GM23248 (cell line): ENCODE data around the gene RABL3. TPM values are rescaled to one million over a fixed set of nuclear protein-coding genes. Genes with fewer than 3 reads are reported as not detected.
"Not testable (repeated sequence)": the region's sequence is repeated elsewhere in the genome, so short reads cannot be mapped to it uniquely, and the experiment has no call there.

Experiments used
- DNase-seq: peaks from one replicate; pipeline ENCODE4 v3.0.0-alpha.2; 2015
- H2AFZ ChIP-seq: fragments of 200-600 bp; sonication (generic); 2 replicates; pipeline ENCODE4 v1.6.1; 2016; ENCODE audit warnings: antibody characterized with exemption
- H3F3A ChIP-seq: fragments of 200-600 bp; sonication (generic); 2 replicates; pipeline ENCODE4 v1.6.1; 2016; ENCODE audit warnings: mild to moderate bottlenecking, antibody characterized with exemption, mixed run types; ENCODE audit not compliant: insufficient read depth
- H3K27ac ChIP-seq: fragments of 200-600 bp; sonication (generic); 2 replicates; pipeline ENCODE4 v1.5.1; 2016; ENCODE audit warnings: mild to moderate bottlenecking
- H3K27me3 ChIP-seq: fragments of 200-600 bp; sonication (generic); replicated peaks from 2 replicates; pipeline ENCODE4 v1.6.1; 2016; ENCODE audit warnings: mild to moderate bottlenecking; ENCODE audit not compliant: insufficient read depth
- H3K36me3 ChIP-seq: fragments of 200-600 bp; sonication (generic); 2 replicates; pipeline ENCODE4 v1.6.1; 2016; ENCODE audit warnings: low read depth, mild to moderate bottlenecking
- H3K4me1 ChIP-seq: fragments of 200-600 bp; sonication (generic); 2 replicates; pipeline ENCODE4 v1.6.1; 2016; ENCODE audit warnings: mild to moderate bottlenecking; ENCODE audit not compliant: insufficient read depth
- H3K4me2 ChIP-seq: fragments of 200-600 bp; sonication (generic); one replicate; pipeline ENCODE4 v1.6.1; 2016; ENCODE audit warnings: mild to moderate bottlenecking; ENCODE audit not compliant: unreplicated experiment
- H3K4me3 ChIP-seq: fragments of 200-600 bp; sonication (generic); 2 replicates; pipeline ENCODE4 v1.5.1; 2016; ENCODE audit warnings: mild to moderate bottlenecking
- H3K79me2 ChIP-seq: fragments of 200-600 bp; sonication (generic); 2 replicates; pipeline ENCODE4 v1.6.1; 2016; ENCODE audit warnings: mild to moderate bottlenecking; ENCODE audit not compliant: insufficient read depth
- H3K9ac ChIP-seq: fragments of 200-600 bp; sonication (generic); 2 replicates; pipeline ENCODE4 v1.6.1; 2016; ENCODE audit warnings: mild to moderate bottlenecking
- H3K9me2 ChIP-seq: fragments of 200-600 bp; sonication (generic); 2 replicates; pipeline ENCODE4 v1.6.1; 2016; ENCODE audit warnings: mixed run types, mild to moderate bottlenecking, moderate library complexity; ENCODE audit not compliant: insufficient read depth
- H3K9me3 ChIP-seq: fragments of 200-600 bp; sonication (generic); one replicate; pipeline ENCODE4 v1.6.1; 2017; ENCODE audit warnings: low read depth
- H4K20me1 ChIP-seq: fragments of 200-600 bp; sonication (generic); 2 replicates; pipeline ENCODE4 v1.6.0; 2016; ENCODE audit not compliant: insufficient read depth
- EZH2 ChIP-seq: fragments of 200-600 bp; sonication (generic); IDR thresholded peaks from 2 replicates; pipeline ENCODE4 v1.6.1; 2018; ENCODE audit warnings: antibody characterized with exemption, mild to moderate bottlenecking; ENCODE audit not compliant: insufficient read depth, poor library complexity, severe bottlenecking
- EZH2phosphoT487 ChIP-seq: fragments of 200-600 bp; sonication (generic); IDR thresholded peaks from 2 replicates; pipeline ENCODE4 v1.6.1; 2018; ENCODE audit warnings: antibody characterized with exemption, moderate library complexity, mild to moderate bottlenecking, low read depth; ENCODE audit not compliant: insufficient read depth
- WGBS, 2 experiments: methylation state at CpG; one replicate each; pipeline ENCODE4 v1.1.6; 2015 to 2017; ENCODE audit warnings: low lambda C conversion rate in 2 of 2, low coverage in 1 of 2; ENCODE audit errors: missing lambda C conversion rate in 2 of 2; 5-methylcytosine and 5-hydroxymethylcytosine counted together
- in situ Hi-C: fragments of 300-500 bp; cut with MboI; formaldehyde crosslinking; loops from 2 replicates; pipeline ENCODE4 v1.15.0; 2020
- polyA plus RNA-seq: library from polyadenylated mRNA; unstranded; fragments of >200 nt; fragmentation: Nextera tagmentation; extraction: Ambion mirVana; gene quantifications from 2 replicates; pipeline ENCODE4 v1.2.1, GENCODE V29; 2016
- total RNA-seq: library from RNA; depleted of rRNA; stranded (reverse); fragments of >200 nt; shearing (Covaris generic); gene quantifications from 2 replicates; pipeline ENCODE4 v1.2.3, GENCODE V29; 2014; rRNA removed

The RABL3 gene, protein sequence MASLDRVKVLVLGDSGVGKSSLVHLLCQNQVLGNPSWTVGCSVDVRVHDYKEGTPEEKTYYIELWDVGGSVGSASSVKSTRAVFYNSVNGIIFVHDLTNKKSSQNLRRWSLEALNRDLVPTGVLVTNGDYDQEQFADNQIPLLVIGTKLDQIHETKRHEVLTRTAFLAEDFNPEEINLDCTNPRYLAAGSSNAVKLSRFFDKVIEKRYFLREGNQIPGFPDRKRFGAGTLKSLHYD
- total RNA-seq: 17.2 and 22.6 TPM in 2 replicates
- 27.4 and 28.4 TPM in 2 replicates for polyA plus RNA-seq

DNA sequence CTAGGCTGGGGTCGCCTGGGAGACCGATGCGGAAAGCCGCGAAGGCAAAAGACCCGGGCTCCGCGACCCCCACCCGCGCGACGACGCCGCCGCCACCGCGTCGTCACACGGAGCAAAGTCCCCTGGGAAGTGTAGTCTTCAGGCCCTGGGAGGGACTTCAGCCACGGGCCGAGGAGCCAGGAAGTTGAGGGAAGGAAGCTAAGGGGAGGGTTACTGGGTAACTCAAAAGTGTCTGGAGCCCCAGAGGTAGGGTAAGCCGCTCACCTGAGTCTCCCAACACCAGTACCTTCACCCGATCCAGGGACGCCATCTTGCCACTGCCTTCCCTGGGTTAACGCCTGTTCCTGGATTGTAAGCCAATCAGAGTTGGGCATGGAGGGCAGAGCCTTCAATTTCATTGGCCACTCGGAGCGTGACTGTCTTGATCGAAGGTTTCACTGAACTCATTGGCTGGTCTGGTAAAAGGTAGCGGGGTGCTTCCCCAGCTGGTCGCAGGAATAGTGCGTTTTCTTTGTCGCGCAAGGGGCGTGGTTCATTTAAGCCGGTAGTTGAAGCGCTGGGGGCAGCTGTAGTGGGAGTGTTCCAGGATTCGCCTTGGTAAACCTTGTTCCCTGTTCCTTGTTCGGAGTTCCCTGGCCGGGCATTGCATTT is at the start of gene RABL3, which contains the start of gene GTF2E1:
Gene RABL3 (minus strand): TSS at position 319 of the 651 bp plus-strand sequence. CDS start 9 bp downstream, at position 310.
Gene GTF2E1 (plus strand): TSS at position 547 of the 651 bp plus-strand sequence. CDS start 7,809 bp downstream, outside the sequence.
- peaks cover 7% of the 10 kb centered on the region for H3F3A ChIP-seq
- H3K36me3 ChIP-seq: no peaks in the 10 kb centered on the region; the same call in 1 of the 2 replicates
- H3K4me3 ChIP-seq: peak within 1 kb of the TSS; percentile 92
- H4K20me1 ChIP-seq: no peaks in the 10 kb centered on the region
- peaks cover 54% of the 10 kb centered on the region for H3K79me2 ChIP-seq
- peak within 1 kb of the TSS; percentile 91 for H3K27ac ChIP-seq
- no peak for TF ChIP-seq EZH2
- H3K9ac ChIP-seq: peak within 1 kb of the TSS; percentile 90
- WGBS, 2 experiments: 1% methylated on average over 39 of the region's 39 CpGs
- H3K9me2 ChIP-seq: no peaks in the 10 kb centered on the region
- H2AFZ ChIP-seq: peak within 1 kb of the TSS; percentile 98
- no peaks in the 10 kb centered on the region for H3K9me3 ChIP-seq
- peak within 1 kb of the TSS; percentile 99 for H3K4me2 ChIP-seq
- in situ Hi-C loops: no loop called here
- no peaks in the 10 kb centered on the region for H3K27me3 ChIP-seq
- H3K4me1 ChIP-seq: peaks cover 17% of the 10 kb centered on the region
- peak; percentile 99 for DNase-seq

DNA sequence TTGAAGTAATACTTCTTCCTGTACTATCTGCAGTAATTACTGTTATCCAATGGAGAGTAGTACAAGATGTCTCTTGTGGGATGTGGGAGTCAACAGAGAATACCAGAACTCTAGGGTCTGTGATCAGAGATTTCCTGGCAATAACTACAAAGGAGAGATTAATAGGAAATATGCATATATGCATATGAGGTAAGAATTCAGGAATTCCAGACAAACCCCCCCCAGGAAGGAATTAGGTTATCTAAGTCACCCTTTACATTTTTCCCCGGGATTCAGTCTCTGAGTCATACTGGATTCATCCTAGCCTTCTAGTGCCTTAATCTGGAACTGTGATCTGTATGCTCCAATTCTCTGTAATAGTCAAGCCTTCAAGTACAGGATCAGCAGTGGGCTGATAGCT is 49.6 kb upstream of the RABL3 start:
- Histone ChIP-seq H3K36me3 (no peaks in the 10 kb centered on the region), H3K4me3 (no peak overlapping the region), H3K79me2 (no peaks in the 10 kb centered on the region), H3K27me3 (no peaks in the 10 kb centered on the region), H3K4me1 (peaks cover 23% of the 10 kb centered on the region), H3F3A (peaks cover 11% of the 10 kb centered on the region; the same call in 1 of the 2 replicates), H3K27ac (no peak overlapping the region), H3K4me2 (no peak overlapping the region), H3K9me2 (no peaks in the 10 kb centered on the region), H2AFZ (no peak overlapping the region), H3K9ac (no peak overlapping the region), H4K20me1 (no peaks in the 10 kb centered on the region), H3K9me3 (no peaks in the 10 kb centered on the region)
- in situ Hi-C loops: loop anchor here (10.0 to 25.0 kb wide), 3 partner anchors 197 to 380 kb away; partner anchors contain the start of gene NDUFB4
- peak; percentile 57 for DNase-seq
- WGBS, 2 experiments: 0% methylated on average over 1 of the region's 1 CpG
- TF ChIP-seq EZH2: no peak
- TF ChIP-seq EZH2phosphoT487: no peak

DNA sequence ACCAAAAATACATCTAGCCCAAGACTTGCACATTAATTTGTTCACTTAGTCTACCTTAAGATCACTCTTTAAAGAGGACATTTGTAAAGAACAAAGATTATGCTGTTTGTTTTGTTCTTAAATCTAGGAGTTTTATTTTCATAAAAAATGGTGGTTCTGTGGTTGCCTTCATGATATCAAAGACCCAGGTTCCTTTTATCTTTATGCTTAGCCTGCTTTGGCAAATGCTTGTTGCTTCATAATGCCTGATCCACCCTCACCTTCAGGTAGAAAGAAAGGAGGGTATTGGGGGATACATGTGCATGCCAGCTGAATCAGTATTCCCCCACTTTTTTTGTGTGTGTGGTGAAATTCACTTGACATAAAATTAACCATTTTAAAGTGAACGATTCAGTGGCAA is 48.7 kb upstream of the RABL3 start:
- no peaks in the 10 kb centered on the region for H3K79me2 ChIP-seq
- no peaks in the 10 kb centered on the region for H3K9me2 ChIP-seq
- no peak overlapping the region for H2AFZ ChIP-seq
- H3K27me3 ChIP-seq: no peaks in the 10 kb centered on the region
- TF ChIP-seq EZH2 (no peak), EZH2phosphoT487 (no peak)
- H3K36me3 ChIP-seq: no peaks in the 10 kb centered on the region
- H3K9ac ChIP-seq: no peak overlapping the region
- H3K27ac ChIP-seq: no peak overlapping the region
- no peak overlapping the region for H3K4me3 ChIP-seq
- H3K9me3 ChIP-seq: no peaks in the 10 kb centered on the region
- 46 to 71% methylated on average over 1 of the region's 1 CpG for WGBS, 2 experiments
- peaks cover 14% of the 10 kb centered on the region; the same call in 1 of the 2 replicates for H3F3A ChIP-seq
- H3K4me1 ChIP-seq: peaks cover 28% of the 10 kb centered on the region
- no peak overlapping the region for H3K4me2 ChIP-seq
- no peak for DNase-seq
- in situ Hi-C loops: loop anchor here (10.0 to 25.0 kb wide), 3 partner anchors 196 to 379 kb away; partner anchors contain the start of gene NDUFB4
- H4K20me1 ChIP-seq: no peaks in the 10 kb centered on the region

DNA sequence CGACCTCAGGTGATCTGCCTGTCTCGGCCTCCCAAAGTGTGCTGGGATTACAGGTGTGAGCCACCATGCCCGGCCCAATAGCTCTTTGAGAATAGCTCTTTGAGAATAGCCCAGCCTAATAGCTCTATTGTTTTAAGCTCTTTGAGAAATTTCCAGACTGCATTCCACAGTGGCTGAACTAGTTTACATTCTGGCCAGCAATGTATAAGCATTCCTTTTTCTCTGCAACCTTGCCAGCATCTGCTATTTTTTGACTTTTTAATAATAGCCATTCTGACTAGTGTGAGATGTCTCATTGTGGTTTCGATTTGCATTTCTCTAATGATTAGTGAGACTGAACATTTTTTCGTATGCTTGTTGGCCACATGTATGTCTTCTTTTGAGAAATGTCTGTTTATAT is 43.5 kb upstream of the RABL3 start:
- not testable (repeated sequence) for H4K20me1 ChIP-seq

More for the DNA sequence above, 43.5 kb upstream of the RABL3 start:
- not testable (repeated sequence) for H3K36me3 ChIP-seq, H3K9me2 ChIP-seq, H3K9me3 ChIP-seq, H3K9ac ChIP-seq, H2AFZ ChIP-seq, H3K79me2 ChIP-seq, H3K27me3 ChIP-seq, H3F3A ChIP-seq
- peak overlapping the region; percentile 41; the same call in 1 of the 2 replicates for H3K4me3 ChIP-seq
- 59 to 63% methylated on average over 5 of the region's 5 CpGs for WGBS, 2 experiments
- peak overlapping the region; percentile 49 for H3K4me2 ChIP-seq
- 0 out of 2 replicates have a peak overlapping the region, but pooled peaks have one; percentile 8 for H3K27ac ChIP-seq
- peaks cover 10% of the 10 kb centered on the region for H3K4me1 ChIP-seq
- in situ Hi-C loops: loop anchor here (25.0 kb wide), 1 partner anchor 374 kb away; no protein-coding TSS in a partner anchor
- DNase-seq: peak; percentile 45
